ENCODE data around the gene HIPK2.
A peak's percentile ranks its signal among the peaks of the same experiment; 100 is the strongest.

Gene HIPK2

GRCh38 chr7:139647814-139648390 is 129.9 kb downstream of the HIPK2 start:
- no peak for DNase-seq (ENCODE audit: low spot score)

- no peak for DNase-seq (ENCODE audit: low spot score)
These were observed 130.7 kb downstream of the HIPK2 start for GRCh38 chr7:139647085-139647484.

GRCh38 chr7:139646566-139646965 is 131.2 kb downstream of the HIPK2 start:
- DNase-seq (ENCODE audit: low spot score) = no peak

- peak; percentile 86 for DNase-seq (ENCODE audit: low spot score)
These were observed 131.9 kb downstream of the HIPK2 start for GRCh38 chr7:139645572-139646523.

GRCh38 chr7:139643951-139644585 is 133.7 kb downstream of the HIPK2 start:
- DNase-seq (ENCODE audit: low spot score) = no peak

- DNase-seq (ENCODE audit: low spot score) = no peak
These were observed 135.5 kb downstream of the HIPK2 start for GRCh38 chr7:139642283-139642682.

- no peak for DNase-seq (ENCODE audit: low spot score)
These were observed 136.3 kb downstream of the HIPK2 start for GRCh38 chr7:139641337-139641992.

GRCh38 chr7:139640681-139641080 is 137.1 kb downstream of the HIPK2 start:
- no peak for DNase-seq (ENCODE audit: low spot score)

- no peak for DNase-seq (ENCODE audit: low spot score)
These were observed 138.2 kb downstream of the HIPK2 start for GRCh38 chr7:139639563-139639962.

GRCh38 chr7:139635526-139636302 is 142.1 kb downstream of the HIPK2 start:
- DNase-seq (ENCODE audit: low spot score) = no peak

- no peak for DNase-seq (ENCODE audit: low spot score)
These were observed 143.7 kb downstream of the HIPK2 start for GRCh38 chr7:139634087-139634486.

- no peak for DNase-seq (ENCODE audit: low spot score)
These were observed 146.2 kb downstream of the HIPK2 start for GRCh38 chr7:139631520-139632031.

- DNase-seq (ENCODE audit: low spot score) = no peak
These were observed 146.9 kb downstream of the HIPK2 start for GRCh38 chr7:139630643-139631519.

- no peak for DNase-seq (ENCODE audit: low spot score)
These were observed 148.3 kb downstream of the HIPK2 start for GRCh38 chr7:139629392-139630082.

- no peak for DNase-seq (ENCODE audit: low spot score)
These were observed 150.0 kb downstream of the HIPK2 start for GRCh38 chr7:139627831-139628230.

- no peak for DNase-seq (ENCODE audit: low spot score)
These were observed 151.0 kb downstream of the HIPK2 start for GRCh38 chr7:139626817-139627216.

GRCh38 chr7:139623518-139623917 is 154.3 kb downstream of the HIPK2 start:
- no peak for DNase-seq (ENCODE audit: low spot score)

GRCh38 chr7:139620676-139621344 is 157.0 kb downstream of the HIPK2 start:
- peak; percentile 35 for DNase-seq (ENCODE audit: low spot score)

GRCh38 chr7:139619367-139619657 is 158.5 kb downstream of the HIPK2 start:
- DNase-seq (ENCODE audit: low spot score) = peak; percentile 7

Measured in cerebellar cortex (tissue), 1 donor.